ENCODE results near the gene ETV7.

GRCh38 chr6:36327919-36328236 is 59.6 kb downstream of the ETV7 start:
- TF ChIP-seq CTCF (IDR thresholded peaks at IDR 0.05) (no peak), EZH2 (IDR thresholded peaks at IDR 0.05; ENCODE audit: borderline replicate concordance, insufficient read depth, low read depth, low read length, poor library complexity, severe bottlenecking) (no peak)

Measured in B cell (primary cell).